ENCODE measurements around the gene TMEM38A.

Gene TMEM38A

DNA sequence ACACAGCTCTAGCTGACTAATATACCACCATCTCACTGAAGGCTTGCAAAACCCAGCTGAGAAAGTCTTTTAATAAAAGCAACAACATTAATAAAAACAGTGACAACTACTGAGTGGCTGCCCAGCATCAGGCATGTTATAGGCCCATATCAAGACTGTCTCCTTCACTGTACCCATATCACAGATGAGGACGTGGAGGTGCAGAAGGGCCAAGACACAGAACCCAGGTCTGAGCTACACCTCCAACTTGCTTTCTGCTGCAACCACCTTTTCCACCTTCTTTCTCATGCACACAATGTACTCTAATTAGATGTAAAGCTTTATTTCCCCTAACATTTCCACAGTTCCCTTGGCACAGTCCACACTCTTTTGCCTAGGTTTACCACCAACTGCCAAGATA is 22.3 kb upstream of the TMEM38A start:
- no peak for ATAC-seq
- no peak for TF ChIP-seq SNAI2 (CRISPR knock-in tag; IDR thresholded peaks at IDR 0.05)
- TF ChIP-seq BACH2 (CRISPR knock-in tag; IDR thresholded peaks at IDR 0.05; ENCODE audit: borderline replicate concordance): no peak
- no peak for TF ChIP-seq CSDC2 (CRISPR knock-in tag; IDR thresholded peaks at IDR 0.05)
- TF ChIP-seq, protein P1, sequence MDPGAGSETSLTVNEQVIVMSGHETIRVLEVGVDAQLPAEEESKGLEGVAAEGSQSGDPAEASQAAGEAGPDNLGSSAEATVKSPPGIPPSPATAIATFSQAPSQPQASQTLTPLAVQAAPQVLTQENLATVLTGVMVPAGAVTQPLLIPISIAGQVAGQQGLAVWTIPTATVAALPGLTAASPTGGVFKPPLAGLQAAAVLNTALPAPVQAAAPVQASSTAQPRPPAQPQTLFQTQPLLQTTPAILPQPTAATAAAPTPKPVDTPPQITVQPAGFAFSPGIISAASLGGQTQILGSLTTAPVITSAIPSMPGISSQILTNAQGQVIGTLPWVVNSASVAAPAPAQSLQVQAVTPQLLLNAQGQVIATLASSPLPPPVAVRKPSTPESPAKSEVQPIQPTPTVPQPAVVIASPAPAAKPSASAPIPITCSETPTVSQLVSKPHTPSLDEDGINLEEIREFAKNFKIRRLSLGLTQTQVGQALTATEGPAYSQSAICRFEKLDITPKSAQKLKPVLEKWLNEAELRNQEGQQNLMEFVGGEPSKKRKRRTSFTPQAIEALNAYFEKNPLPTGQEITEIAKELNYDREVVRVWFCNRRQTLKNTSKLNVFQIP (CRISPR knock-in tag; IDR thresholded peaks at IDR 0.05; ENCODE audit: borderline replicate concordance, low read depth): no peak
- no peak for TF ChIP-seq ZNF8 (CRISPR knock-in tag; IDR thresholded peaks at IDR 0.05)
- TF ChIP-seq, protein P2, sequence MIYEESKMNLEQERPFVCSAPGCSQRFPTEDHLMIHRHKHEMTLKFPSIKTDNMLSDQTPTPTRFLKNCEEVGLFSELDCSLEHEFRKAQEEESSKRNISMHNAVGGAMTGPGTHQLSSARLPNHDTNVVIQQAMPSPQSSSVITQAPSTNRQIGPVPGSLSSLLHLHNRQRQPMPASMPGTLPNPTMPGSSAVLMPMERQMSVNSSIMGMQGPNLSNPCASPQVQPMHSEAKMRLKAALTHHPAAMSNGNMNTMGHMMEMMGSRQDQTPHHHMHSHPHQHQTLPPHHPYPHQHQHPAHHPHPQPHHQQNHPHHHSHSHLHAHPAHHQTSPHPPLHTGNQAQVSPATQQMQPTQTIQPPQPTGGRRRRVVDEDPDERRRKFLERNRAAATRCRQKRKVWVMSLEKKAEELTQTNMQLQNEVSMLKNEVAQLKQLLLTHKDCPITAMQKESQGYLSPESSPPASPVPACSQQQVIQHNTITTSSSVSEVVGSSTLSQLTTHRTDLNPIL (CRISPR knock-in tag; IDR thresholded peaks at IDR 0.05; ENCODE audit: low read depth): no peak
- TF ChIP-seq ARNTL (CRISPR knock-in tag; IDR thresholded peaks at IDR 0.05; ENCODE audit: borderline replicate concordance, low read depth): no peak
- TF ChIP-seq PPARA (CRISPR knock-in tag; IDR thresholded peaks at IDR 0.05; ENCODE audit: borderline replicate concordance): no peak
- no peak for TF ChIP-seq RARB (CRISPR knock-in tag; IDR thresholded peaks at IDR 0.05)
- no peak for TF ChIP-seq TCF4 (CRISPR knock-in tag; IDR thresholded peaks at IDR 0.05; ENCODE audit: borderline replicate concordance)
- TF ChIP-seq, protein P3, sequence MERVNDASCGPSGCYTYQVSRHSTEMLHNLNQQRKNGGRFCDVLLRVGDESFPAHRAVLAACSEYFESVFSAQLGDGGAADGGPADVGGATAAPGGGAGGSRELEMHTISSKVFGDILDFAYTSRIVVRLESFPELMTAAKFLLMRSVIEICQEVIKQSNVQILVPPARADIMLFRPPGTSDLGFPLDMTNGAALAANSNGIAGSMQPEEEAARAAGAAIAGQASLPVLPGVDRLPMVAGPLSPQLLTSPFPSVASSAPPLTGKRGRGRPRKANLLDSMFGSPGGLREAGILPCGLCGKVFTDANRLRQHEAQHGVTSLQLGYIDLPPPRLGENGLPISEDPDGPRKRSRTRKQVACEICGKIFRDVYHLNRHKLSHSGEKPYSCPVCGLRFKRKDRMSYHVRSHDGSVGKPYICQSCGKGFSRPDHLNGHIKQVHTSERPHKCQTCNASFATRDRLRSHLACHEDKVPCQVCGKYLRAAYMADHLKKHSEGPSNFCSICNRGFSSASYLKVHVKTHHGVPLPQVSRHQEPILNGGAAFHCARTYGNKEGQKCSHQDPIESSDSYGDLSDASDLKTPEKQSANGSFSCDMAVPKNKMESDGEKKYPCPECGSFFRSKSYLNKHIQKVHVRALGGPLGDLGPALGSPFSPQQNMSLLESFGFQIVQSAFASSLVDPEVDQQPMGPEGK (CRISPR knock-in tag; IDR thresholded peaks at IDR 0.05; ENCODE audit: borderline replicate concordance): no peak
- no peak for TF ChIP-seq ZC3H10 (CRISPR knock-in tag; IDR thresholded peaks at IDR 0.05)
- no peak for TF ChIP-seq ZFP30 (CRISPR knock-in tag; IDR thresholded peaks at IDR 0.05)
- TF ChIP-seq ISL1 (CRISPR knock-in tag; IDR thresholded peaks at IDR 0.05): no peak
- TF ChIP-seq ZNF70 (CRISPR knock-in tag; IDR thresholded peaks at IDR 0.05): no peak
- no peak for TF ChIP-seq GLIS3 (CRISPR knock-in tag; IDR thresholded peaks at IDR 0.05)
- TF ChIP-seq ZFP3 (CRISPR knock-in tag; IDR thresholded peaks at IDR 0.05): no peak
- no peak for TF ChIP-seq ESRRG (CRISPR knock-in tag; IDR thresholded peaks at IDR 0.05)
- TF ChIP-seq, protein P4, sequence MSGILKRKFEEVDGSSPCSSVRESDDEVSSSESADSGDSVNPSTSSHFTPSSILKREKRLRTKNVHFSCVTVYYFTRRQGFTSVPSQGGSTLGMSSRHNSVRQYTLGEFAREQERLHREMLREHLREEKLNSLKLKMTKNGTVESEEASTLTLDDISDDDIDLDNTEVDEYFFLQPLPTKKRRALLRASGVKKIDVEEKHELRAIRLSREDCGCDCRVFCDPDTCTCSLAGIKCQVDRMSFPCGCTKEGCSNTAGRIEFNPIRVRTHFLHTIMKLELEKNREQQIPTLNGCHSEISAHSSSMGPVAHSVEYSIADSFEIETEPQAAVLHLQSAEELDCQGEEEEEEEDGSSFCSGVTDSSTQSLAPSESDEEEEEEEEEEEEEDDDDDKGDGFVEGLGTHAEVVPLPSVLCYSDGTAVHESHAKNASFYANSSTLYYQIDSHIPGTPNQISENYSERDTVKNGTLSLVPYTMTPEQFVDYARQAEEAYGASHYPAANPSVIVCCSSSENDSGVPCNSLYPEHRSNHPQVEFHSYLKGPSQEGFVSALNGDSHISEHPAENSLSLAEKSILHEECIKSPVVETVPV (CRISPR knock-in tag; IDR thresholded peaks at IDR 0.05): no peak
- no peak for TF ChIP-seq OSR1 (CRISPR knock-in tag; IDR thresholded peaks at IDR 0.05)

DNA sequence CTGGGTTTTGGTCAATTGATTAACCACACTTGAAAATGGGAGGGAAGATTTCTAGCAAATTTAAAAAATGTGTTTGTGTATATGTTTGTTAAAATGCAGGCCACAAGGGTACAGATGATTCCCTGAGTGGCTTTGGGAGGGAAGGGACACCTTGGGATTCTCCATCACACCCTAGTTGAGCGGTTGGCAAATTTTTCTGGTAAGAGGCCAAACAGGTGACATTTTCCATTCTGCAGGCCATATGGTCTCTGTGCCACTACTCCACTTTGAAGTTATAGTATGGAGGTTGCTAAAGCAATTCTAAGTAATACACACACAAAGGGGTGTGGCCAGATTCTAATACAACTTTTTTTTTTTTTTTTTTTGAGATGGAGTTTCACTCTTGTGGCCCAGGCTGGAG is 20.0 kb upstream of the TMEM38A start:
- TF ChIP-seq GLIS3 (CRISPR knock-in tag; IDR thresholded peaks at IDR 0.05) (no peak), TOX (CRISPR knock-in tag; IDR thresholded peaks at IDR 0.05; ENCODE audit: borderline replicate concordance) (no peak), PPARA (CRISPR knock-in tag; IDR thresholded peaks at IDR 0.05; ENCODE audit: borderline replicate concordance) (no peak), TCF4 (CRISPR knock-in tag; IDR thresholded peaks at IDR 0.05; ENCODE audit: borderline replicate concordance) (no peak), ZNF565 (CRISPR knock-in tag; conservative IDR thresholded peaks at IDR 0.05; ENCODE audit: low read depth) (no peak), CSDC2 (CRISPR knock-in tag; IDR thresholded peaks at IDR 0.05) (no peak), OSR1 (CRISPR knock-in tag; IDR thresholded peaks at IDR 0.05) (no peak), ISL1 (CRISPR knock-in tag; IDR thresholded peaks at IDR 0.05) (no peak), ZNF8 (CRISPR knock-in tag; IDR thresholded peaks at IDR 0.05) (no peak)
- TF ChIP-seq, protein P5, sequence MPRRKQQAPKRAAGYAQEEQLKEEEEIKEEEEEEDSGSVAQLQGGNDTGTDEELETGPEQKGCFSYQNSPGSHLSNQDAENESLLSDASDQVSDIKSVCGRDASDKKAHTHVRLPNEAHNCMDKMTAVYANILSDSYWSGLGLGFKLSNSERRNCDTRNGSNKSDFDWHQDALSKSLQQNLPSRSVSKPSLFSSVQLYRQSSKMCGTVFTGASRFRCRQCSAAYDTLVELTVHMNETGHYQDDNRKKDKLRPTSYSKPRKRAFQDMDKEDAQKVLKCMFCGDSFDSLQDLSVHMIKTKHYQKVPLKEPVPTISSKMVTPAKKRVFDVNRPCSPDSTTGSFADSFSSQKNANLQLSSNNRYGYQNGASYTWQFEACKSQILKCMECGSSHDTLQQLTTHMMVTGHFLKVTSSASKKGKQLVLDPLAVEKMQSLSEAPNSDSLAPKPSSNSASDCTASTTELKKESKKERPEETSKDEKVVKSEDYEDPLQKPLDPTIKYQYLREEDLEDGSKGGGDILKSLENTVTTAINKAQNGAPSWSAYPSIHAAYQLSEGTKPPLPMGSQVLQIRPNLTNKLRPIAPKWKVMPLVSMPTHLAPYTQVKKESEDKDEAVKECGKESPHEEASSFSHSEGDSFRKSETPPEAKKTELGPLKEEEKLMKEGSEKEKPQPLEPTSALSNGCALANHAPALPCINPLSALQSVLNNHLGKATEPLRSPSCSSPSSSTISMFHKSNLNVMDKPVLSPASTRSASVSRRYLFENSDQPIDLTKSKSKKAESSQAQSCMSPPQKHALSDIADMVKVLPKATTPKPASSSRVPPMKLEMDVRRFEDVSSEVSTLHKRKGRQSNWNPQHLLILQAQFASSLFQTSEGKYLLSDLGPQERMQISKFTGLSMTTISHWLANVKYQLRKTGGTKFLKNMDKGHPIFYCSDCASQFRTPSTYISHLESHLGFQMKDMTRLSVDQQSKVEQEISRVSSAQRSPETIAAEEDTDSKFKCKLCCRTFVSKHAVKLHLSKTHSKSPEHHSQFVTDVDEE (CRISPR knock-in tag; IDR thresholded peaks at IDR 0.05): no peak
- TF ChIP-seq, protein P4 (CRISPR knock-in tag; IDR thresholded peaks at IDR 0.05): no peak
- no peak for ATAC-seq
